Measurements from ENCODE around the gene KLHL22.
A peak's percentile ranks its signal among the peaks of the same experiment; 100 is the strongest.

The KLHL22 gene

GRCh38 chr22:20463324-20464095 lies 32.1 kb downstream of the KLHL22 start:
- TF ChIP-seq, protein P1, sequence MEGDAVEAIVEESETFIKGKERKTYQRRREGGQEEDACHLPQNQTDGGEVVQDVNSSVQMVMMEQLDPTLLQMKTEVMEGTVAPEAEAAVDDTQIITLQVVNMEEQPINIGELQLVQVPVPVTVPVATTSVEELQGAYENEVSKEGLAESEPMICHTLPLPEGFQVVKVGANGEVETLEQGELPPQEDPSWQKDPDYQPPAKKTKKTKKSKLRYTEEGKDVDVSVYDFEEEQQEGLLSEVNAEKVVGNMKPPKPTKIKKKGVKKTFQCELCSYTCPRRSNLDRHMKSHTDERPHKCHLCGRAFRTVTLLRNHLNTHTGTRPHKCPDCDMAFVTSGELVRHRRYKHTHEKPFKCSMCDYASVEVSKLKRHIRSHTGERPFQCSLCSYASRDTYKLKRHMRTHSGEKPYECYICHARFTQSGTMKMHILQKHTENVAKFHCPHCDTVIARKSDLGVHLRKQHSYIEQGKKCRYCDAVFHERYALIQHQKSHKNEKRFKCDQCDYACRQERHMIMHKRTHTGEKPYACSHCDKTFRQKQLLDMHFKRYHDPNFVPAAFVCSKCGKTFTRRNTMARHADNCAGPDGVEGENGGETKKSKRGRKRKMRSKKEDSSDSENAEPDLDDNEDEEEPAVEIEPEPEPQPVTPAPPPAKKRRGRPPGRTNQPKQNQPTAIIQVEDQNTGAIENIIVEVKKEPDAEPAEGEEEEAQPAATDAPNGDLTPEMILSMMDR (IDR thresholded peaks at IDR 0.05; ENCODE audit: control extremely low read depth, extremely low read depth, low read depth, missing control alignments), result no peak
- POLR2A ChIA-PET, result no interaction called here
- peak; percentile 51 for DNase-seq (ENCODE audit: extremely low spot score)
- CTCF ChIA-PET, result interaction anchor here (1.0 to 2.3 kb wide), 6 partner anchors 8 to 307 kb away, joined by 3 to 7 read pairs (median 4); no protein-coding TSS in a partner anchor

DNA sequence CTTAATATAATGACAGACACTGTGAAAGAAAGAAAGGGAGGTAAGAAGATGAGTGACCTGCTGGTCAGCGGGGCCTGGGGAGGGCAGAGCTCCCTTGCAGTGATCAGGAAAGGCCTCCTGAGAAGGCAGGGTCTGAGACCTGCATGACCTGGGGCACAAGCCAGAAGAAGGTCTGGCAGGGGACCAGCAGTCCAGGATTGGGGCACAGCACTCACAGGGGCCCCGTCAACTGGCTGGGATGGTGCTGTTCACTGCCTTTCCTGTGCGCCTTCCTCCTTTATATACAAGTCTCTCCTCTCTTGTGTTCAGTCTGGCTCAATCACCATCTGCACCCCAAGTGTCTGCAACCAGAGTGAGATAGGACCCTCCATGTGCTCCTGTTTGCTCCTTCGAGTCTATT lies 35.7 kb downstream of the KLHL22 start:
- no peak for DNase-seq (ENCODE audit: extremely low spot score)
- TF ChIP-seq, protein P1 (IDR thresholded peaks at IDR 0.05; ENCODE audit: control extremely low read depth, extremely low read depth, low read depth, missing control alignments), result no peak
- ChIA-PET POLR2A (interaction anchor here (0.6 kb wide), 1 partner anchor 36 kb away, joined by 4 read pairs; the partner anchor contains the start of gene KLHL22), CTCF (interaction anchor here (1.4 kb wide), 2 partner anchors 26 to 42 kb away, joined by 3 to 4 read pairs; no protein-coding TSS in a partner anchor)

DNA sequence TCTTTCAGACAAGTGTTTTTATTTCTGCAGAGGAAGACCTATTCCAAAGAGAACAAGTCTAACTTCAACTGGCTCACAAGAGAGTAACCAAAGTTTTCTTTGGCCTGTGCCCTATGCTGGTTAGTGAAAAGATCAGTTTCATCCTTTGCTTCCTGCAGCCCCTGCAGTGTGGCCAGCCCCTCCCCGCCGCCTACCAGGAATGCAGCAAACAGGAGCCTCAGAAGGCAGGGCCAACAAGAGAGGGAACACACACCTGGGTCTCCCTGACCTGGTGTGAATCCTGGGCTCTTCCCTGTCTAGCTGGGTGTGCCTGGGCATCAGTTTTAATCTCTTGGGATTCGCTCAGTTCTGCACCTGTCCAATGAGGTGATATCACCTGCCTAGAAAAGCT lies 36.4 kb downstream of the KLHL22 start:
- TF ChIP-seq, protein P1 (IDR thresholded peaks at IDR 0.05; ENCODE audit: control extremely low read depth, extremely low read depth, low read depth, missing control alignments), result no peak
- DNase-seq (ENCODE audit: extremely low spot score), result no peak
- ChIA-PET POLR2A (no interaction called here), CTCF (interaction anchor here (1.4 kb wide), 1 partner anchor 25 kb away, joined by 3 read pairs; no protein-coding TSS in a partner anchor)

DNA sequence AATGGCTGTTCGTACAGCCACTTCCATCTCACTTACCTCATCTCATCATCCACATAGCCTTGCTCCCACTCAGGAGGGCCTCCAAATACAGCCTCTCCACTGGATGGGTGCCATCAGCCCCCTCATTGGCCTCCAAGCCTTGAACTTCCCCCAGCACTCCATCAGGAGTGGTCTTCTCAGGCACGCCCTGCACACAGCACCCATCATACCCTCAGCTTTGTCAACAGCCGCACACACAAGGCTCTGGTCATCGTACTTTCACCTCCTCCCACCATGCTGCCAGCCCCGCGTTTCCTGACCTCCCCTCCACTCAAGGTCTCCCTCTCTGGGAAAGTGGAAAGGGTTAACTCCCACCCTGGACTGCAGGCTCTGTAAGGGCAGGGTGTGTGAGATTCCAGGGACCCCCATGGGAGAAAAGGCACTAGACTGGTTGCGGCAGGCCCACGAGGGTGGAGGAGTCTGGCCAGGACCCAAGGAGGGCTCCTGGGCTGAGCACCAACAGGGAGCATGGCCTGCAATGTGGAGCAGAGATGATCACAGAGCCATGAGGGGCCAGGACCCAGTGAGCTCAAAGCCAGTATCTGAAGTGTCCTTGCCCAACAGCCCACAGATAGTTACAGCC lies 37.0 kb downstream of the KLHL22 start:
- TF ChIP-seq, protein P1 (IDR thresholded peaks at IDR 0.05; ENCODE audit: control extremely low read depth, extremely low read depth, low read depth, missing control alignments), result no peak
- no peak for DNase-seq (ENCODE audit: extremely low spot score)
- CTCF ChIA-PET, result interaction anchor here (0.6 to 1.4 kb wide), 2 partner anchors 25 to 40 kb away, joined by 3 read pairs; no protein-coding TSS in a partner anchor
- POLR2A ChIA-PET, result no interaction called here

DNA sequence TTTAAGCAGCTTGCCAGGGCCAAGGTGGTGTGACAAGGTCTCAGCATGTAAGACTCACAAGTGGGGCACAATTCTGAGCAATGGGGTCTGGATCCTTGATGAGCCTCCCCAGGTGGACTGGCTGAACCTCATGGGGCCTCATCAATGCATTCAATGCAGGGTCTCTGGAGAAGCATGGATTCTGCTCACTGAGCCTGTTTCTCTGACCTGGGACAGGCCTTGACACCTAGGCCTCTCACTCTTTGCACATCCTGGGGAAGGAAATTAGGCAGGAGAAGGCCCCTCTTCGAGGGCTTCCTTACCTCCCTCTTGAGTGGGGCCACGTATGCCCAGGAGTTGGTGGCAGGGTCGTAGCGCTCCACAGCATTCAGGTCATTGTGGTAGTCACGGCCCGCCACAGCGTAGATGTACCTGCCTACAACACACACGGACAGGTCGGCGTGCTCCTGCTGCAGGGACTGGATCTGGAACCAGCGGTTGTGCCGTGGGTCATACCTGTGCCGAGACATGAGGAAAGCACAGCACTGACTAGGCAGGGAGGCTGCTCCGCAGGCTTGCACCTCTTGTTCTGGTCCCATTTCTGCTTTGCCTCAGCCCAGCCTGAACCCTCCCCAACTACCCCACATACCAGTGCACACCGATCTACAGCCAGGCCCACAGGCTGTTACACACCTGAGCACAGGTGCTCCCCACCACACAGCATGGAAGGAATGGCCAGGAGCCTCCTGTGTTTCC lies 37.9 kb downstream of the KLHL22 start:
- TF ChIP-seq, protein P1 (IDR thresholded peaks at IDR 0.05; ENCODE audit: control extremely low read depth, extremely low read depth, low read depth, missing control alignments), result no peak
- no peak for DNase-seq (ENCODE audit: extremely low spot score)
- ChIA-PET CTCF (interaction anchor here (0.6 to 2.0 kb wide), 6 partner anchors 13 to 41 kb away, joined by 3 to 8 read pairs (median 4); no protein-coding TSS in a partner anchor), POLR2A (no interaction called here)

DNA sequence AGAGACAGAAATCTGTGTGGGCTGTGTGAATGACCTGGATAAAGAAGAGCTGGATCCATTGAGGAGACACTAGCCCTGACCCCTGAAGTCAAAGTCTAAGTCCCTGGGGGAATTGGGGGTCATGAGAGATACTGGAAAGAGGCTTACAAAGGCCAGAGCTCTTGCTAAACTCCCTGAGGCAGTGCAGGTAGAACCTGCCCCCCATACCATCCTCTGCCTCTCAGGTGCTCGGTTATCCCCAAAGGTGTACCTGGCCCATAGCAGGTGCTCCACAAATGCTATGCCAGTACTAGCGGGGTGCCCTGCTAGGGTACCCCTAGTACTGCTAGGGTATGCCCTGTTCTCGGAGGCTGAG lies 38.9 kb downstream of the KLHL22 start:
- no peak for DNase-seq (ENCODE audit: extremely low spot score)
- ChIA-PET CTCF (interaction anchor here (0.8 to 3.9 kb wide), 24 partner anchors 8 to 325 kb away, joined by 3 to 42 read pairs (median 4); partner anchors contain the start of gene MED15), POLR2A (interaction anchor here (0.6 kb wide), 1 partner anchor 632 kb away, joined by 3 read pairs; no protein-coding TSS in a partner anchor)
- TF ChIP-seq, protein P1 (IDR thresholded peaks at IDR 0.05; ENCODE audit: control extremely low read depth, extremely low read depth, low read depth, missing control alignments), result no peak
